Stimulated activated naive CD4-positive, alpha-beta T cell treated with Interleukin-2 at 50 U/mL for 16 hours (primary cell): Measurements from ENCODE around the gene APBB1.
A peak's percentile ranks its signal among the peaks of the same experiment; 100 is the strongest.
"Not testable (repeated sequence)": the region's sequence is repeated elsewhere in the genome, so short reads cannot be mapped to it uniquely, and the experiment has no call there.

Source experiments
- DNase-seq: peaks from one replicate; lab custom pipeline; 2025; lab: John Stamatoyannopoulos, UW

The APBB1 gene

DNA sequence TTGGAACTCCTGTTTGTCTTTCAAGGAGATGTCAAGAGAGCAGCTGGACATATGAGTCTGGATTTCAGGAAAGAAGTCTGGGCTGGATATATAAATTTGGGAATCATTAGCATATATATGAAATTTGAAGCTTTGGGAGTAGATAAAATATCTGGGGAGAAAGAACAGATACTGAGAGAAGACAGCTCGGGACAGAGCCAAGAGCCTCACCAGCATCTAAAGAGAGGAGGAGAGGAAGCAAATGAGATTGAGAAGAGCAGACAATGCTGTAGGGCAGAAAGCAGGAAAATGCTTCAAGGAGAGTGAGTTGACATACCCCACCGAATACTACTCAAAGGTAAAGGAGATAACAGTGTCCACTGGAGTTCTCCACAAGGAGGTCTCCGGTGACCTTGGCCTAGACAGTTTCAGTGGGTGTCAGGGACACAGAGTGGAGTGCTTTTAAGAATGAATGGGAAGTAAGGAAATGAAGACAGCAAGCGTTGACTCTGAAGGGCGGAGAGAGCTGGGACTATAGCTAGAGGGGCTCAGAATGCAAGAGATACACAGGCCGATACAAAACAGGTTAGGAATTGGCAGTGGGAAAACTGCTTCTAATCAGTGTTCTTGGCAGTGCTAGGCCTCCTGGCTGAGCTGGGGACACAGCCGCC lies 862 bp downstream of the APBB1 start:
- DNase-seq: no peak

DNA sequence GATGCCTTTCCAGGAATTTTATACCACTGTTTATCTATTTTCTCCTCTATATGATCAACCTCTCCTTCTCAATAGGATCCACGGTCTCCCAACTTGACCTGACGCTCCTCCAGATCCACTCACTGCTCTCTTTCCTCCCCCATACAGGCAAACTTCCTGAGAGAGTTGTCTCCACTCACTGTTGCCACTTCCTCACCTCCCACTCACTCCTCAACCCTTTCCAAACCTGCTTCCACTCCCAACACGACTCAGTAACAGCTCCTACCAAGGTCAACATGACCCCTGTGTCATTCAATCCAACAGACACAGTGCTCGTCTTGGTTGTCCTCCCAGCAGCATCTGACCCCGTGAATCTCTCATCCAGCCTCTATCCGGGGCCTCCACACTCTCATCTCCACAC lies 3.1 kb downstream of the APBB1 start:
- no peak for DNase-seq

DNA sequence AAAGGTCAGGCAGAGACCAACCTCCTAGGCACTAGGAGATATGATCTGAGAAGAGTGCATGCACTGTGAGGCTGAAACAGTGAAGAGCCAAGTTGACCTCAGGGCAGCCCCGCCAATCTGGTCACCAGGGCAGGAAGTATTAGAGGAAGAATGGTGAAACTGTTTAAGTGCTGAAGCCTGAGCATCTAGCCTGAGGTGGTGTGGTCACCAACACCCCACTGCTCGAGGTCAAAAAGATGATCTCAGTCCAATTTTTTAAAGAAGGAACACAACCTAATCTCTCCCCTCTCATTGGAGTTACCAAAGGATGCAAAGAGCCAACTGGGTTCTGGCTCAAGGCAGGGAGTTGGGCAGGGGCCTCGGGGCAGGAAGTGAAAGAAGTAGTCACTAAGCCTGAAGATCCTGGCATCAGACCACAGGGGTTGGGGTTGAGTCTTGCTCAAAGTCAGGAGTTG lies 4.0 kb downstream of the APBB1 start:
- DNase-seq: no peak

DNA sequence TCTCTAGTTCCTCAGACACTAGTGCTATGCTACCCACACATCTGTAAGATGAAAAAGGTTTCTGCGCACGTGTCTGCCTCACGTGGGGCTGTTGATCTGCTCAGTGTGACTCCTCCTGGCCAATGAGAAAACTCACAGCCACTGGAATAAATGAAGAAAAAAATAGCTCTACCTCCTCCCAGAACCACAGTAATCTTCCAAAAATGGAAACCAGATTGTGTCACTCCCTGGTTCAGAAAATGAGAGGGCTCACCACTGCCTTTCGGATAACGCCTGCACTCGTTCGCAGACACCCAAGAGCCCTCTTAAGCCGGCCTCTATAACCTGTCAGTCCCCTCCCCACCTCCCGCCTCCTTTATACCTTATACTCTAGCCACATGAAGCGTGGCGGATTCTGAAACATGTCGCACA lies 5.1 kb downstream of the APBB1 start:
- peak; percentile 46 for DNase-seq

DNA sequence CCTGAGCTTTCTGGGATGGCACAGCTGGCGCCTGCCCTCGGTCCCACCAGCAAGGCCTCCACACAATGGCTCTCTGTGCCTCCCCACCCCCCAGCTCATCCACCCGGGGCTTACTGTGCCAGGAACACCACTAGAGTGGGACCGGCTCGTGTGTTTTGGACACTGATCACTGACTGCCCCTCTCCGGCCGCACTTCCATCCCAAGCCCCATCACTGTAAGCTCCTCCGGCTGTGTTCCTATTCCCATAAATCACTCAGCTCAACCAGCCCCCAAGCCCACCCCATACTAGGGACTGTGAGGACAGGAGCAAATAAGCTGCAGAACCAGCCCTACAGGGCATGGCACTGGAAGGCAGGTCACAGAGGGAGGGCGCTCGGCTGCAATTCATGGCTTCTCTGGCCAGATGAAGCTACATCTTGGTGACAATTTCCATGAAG lies 7.3 kb downstream of the APBB1 start:
- DNase-seq: no peak

DNA sequence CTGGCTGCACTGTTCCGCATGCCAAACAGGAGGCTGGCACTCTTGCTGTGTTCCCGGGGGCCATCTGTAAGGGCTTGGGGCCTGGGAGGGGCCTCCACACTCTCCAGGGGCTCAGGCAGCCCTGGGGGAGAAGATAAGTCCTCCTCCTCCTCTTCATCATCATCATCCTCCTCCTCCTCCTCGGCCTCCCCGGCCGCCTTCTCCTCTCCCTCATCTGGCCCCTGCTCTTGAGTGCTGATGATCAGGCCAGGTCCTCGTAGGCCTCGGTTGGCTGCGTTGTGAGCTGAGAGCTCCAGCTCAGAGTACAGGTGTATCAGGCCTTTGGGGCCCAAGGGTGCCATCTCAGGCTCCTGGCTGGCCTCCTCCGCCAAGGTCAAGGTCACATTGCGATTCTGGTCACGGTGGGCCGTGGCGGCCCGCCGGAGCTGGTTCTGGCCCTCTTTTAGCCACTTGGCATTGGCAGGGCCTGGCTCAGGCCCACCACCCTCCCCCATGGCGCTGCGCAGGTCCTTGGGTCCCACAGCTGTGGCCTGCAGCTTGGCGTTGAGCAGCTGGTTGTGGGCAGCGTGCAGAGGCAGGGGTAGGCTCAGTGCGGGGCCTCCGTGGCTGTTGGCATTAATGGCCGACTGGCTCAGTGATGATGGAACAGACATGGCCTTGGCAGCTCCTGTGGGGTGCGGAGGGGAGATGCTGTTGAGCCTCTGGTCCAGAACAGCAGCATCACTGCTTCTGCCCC lies 8.0 kb downstream of the APBB1 start:
- DNase-seq: no peak

DNA sequence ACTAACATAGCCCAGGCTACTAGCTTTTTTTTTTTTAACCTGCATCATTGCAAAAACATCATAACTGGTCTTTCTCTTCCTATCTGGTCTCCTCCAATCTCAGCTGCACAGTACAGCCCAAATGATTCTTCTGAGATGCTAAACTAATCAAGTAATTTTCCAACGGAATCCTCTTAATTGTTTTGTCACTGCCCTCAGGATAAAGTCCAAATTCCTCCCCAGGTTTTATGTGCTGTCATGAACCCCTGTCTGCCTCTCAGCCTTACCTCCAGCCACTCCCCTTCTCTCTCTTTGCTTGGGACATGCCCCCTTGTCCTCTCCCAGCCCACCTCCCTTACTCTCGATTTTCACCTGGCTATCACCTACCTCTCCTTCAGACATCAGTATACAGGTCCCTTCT lies 12.5 kb downstream of the APBB1 start:
- no peak for DNase-seq

DNA sequence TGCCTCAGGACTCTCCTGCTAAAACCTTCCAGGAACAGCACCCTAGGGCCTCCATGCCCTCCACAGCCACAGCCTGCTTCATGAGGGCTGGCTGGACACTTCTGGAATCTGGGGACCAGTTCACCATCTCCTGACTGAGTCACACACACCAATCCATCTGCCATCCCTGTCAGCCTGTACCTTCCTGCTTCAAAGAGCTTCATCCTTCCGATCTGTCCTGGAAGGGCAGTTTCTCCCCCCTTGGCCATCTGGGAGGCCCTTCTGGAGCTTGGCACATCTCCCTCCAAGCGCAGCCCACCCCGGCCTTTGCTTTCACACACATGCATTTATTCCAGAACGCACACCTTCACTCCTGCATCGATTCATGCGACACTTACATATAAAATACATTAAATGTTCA lies 13.0 kb downstream of the APBB1 start:
- no peak for DNase-seq

DNA sequence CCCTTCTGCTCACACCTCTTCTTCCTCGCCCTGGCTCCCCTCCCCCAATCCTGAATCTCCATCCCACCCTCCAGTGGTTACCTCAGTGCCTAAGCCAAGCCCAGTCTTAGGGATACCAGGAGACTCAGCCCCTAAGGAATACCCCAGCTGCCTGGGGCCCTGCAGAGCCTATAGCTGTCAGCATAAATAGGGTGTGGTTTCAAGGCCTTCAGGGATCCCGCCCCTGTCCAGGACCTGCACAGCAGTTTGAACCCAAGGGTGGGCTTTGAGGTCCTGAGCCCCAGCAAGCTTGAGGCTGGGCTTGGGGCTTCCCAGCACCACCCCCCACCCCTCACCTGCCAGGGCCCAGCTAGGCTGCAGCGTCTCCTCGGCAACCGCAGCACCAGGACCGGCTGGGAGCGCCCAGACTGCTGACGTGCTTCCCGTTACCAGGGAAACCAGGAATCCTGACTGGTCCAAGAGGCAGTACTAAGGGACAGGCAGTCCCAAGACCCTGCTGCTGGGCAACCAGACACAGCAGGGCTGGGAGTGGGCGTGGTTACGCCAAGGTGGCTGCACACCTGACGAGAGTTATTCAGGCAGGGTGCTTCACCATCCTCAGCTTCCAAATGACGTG lies 13.7 kb downstream of the APBB1 start:
- DNase-seq: no peak

DNA sequence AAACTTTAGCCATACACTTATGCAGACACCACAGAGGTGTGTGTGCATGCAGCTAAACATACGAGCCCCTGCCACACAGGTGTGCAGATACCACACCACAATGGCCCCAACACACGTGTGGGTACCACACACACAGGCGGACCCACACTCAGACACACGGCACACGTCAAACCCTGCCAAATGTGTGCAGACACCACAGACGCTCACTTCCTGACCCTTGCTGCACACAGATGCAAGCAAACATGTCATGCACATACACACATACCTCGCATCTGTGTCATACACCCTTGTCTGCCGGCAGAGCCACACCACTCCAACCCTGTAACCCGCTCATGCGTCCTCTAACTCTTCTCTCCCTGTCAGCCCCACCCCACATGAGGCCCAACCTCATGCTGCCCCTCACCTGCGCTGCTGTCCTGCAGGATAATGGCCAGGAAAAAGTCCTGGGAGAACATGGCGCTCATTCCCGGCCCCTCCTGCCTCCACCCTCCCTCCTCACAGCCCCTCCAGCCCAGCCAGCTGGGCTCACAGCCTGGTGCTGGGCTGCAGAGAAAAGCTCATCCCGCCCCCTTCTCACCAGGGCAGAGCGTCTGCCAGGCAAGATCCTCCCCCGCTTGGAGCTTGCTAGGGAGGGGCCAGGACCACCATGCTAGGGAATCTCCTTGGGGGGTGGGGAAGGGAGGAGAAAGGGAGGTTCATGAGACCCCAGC lies 14.4 kb downstream of the APBB1 start:
- DNase-seq: no peak

DNA sequence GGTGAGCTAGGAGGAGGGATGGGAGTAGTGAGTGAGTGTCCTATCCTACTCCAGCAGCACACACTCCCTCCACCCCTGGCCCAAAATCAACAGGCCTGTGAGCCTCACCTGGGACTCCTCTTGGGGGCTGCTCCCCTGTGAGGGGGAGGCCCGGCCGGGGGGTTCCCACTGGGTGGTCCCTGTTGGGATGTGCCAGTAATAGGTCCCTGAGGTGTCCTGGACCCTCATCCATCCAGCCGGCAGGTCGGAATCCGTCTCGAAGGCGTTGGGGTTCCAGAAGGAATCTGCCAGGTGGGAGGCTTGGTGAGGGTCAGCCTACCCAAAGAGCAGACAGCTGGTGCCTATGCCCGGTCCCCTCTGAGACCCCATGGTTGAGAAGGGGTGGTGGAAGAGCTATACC lies 15.4 kb downstream of the APBB1 start:
- no peak for DNase-seq

DNA sequence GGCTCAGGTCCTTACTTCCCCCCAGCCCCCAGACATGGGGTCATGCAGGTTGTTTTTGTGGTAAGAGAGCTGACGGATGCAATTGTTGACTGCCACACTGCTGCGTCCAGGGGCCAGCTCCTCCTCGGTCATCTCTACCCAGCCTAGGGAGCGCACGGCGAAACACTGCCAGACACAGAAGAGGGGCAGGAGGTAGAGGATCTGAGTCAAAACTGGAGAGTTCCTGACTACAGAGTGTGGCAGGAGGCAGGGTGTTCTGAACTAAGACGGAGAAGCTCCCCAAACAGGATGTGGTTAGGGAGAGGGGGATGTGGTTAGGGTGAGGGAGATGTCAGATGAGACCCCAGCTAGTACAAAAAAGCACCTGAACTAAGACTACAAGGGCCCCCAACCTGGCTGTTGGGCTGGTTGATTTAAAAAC lies 16.3 kb downstream of the APBB1 start:
- DNase-seq: peak; percentile 36

DNA sequence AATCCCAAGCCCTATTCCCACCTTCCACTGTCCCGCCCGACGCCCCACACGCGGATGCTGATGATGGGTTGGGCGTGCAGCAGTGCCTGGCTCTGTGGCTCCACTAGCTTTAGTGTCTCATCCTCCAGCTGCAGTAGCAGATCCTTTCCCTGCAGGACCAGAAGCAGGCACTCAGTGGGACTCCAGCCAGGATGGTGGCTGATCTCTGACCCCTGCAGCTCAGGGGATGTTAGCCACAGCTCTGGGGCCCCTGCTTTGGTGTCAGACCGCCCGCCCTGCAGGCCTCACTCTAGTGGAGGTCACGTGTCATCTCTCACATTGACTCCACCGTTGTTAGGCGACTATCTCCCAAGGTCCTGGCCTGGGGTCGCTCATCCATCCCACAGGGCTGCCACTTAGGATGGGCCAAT lies 16.8 kb downstream of the APBB1 start:
- no peak for DNase-seq

DNA sequence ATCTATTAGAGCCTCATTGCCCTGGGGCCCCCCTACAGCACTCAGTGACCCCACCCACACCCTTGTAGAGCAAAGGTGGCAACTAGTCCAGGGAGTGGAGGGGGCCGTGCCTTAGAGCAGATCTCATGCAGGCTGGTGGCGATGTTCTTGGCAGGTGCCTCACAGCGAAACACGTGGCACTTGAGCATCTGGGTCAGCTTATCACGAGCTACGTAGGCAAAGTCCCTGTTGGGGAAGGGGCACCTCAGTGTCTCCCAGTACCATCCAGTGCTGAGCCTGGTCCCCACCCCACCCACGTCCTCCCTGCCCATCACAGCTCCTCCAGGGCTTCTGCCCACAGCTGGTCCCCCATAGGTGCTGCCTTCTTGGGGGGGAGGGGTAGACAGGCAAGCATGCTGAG lies 17.4 kb downstream of the APBB1 start:
- DNase-seq: no peak

DNA sequence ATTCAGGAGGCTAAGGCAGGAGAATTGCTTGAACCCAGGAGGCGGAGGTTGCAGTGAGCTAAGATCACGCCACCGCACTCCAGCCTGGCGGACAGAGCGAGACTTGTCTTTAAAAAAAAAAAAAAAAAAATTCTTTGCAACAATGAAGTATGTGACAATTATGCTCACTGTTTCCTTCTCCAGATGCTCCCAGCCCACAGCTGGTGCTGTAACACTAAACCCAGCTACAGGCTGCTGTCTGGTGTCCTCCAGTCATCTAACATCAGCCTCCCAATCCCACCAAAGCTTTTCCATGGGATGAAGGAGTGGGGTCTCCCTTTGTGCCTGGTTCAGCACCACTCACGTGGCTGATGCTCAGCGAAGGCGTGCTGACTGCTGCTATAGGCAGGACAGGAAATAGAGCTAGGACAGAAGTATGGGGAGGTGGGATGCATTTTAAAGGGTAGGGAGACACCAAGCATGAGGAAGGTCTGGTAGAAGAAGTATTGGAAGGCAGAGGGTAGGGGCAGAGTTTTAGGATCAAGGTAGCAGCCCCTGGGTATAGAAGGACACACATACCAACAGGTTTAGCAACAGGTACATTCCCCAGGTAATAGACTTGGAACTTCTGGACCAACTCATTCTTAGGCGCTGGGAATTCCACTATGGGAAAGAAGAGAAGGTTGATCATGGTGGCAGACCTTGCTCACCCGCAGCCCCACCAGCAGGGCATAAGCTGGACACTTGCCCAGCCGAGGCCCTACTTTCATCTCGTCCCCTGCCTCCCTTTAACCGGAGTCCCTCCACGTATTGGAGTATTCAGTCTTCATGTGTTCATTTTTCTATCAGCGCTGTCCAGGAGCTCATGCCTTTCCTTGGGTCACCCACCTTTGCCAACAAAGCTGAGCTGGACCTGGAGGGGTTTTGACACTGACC lies 18.2 kb downstream of the APBB1 start:
- no peak for DNase-seq

DNA sequence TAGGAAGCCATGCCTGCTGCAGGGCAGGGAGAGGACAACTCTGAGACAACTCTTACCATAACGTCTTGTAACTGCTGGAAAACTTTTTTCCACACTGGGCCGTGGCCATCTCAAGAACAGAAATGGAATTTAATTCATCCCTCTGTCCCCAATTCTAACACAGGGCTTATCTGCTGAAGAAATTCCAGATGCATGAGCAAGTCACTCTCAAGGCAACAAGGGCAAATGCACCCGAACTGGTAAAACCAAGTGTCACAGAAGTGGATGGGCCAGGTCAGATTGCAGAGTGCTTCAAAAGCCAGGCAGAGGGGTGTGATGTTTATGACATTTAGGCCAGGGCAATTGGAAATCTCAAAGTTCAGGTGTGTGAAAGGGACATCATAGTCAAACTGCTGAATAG lies 21.3 kb downstream of the APBB1 start:
- DNase-seq: no peak

DNA sequence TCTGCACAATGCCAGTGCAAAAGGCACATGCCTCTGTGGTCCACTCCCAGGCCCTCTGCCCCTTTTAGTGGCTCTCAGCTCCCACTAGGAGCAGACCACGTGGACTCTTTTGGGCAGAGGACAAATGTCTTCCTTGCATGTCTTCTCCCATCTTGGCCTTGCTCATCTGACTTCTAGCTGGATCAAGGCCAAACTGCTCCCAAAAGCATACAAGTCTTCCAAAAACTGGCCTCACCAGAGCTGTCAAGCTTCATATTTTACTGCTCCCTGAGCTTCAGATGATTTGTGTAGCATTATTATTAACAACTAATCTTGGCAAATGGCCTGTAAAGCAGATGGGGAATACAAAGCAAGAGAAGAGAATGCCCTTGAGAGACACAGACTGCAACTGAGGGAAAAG lies 21.7 kb downstream of the APBB1 start:
- no peak for DNase-seq

DNA sequence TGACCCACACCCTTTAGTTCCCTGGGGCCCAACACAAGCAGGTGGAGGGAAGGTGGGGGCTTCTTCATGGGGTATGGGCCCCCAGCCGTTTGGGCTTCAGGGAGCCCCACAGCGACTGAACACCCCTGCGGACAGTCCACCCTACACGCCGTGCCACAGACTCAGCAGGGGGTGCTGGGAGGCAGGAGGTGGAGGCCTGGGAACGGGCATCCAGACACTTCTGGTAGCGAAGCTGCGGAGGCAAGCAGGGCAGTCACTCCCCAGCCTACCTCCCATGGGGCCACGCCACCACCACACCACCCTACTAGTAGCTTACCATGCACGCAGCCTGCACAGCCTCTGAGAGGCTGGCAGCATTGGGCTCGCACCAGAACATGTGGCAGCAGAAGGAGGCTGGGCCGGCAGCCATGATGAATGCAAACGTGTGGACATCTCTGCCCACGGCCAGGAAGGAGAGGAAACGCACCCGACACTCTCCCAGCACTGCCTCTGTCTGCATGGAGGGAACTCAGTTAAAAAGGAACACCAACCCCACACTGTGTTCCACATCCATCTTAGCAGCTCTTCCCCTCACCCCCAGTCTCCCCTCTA lies 23.3 kb downstream of the APBB1 start:
- no peak for DNase-seq

DNA sequence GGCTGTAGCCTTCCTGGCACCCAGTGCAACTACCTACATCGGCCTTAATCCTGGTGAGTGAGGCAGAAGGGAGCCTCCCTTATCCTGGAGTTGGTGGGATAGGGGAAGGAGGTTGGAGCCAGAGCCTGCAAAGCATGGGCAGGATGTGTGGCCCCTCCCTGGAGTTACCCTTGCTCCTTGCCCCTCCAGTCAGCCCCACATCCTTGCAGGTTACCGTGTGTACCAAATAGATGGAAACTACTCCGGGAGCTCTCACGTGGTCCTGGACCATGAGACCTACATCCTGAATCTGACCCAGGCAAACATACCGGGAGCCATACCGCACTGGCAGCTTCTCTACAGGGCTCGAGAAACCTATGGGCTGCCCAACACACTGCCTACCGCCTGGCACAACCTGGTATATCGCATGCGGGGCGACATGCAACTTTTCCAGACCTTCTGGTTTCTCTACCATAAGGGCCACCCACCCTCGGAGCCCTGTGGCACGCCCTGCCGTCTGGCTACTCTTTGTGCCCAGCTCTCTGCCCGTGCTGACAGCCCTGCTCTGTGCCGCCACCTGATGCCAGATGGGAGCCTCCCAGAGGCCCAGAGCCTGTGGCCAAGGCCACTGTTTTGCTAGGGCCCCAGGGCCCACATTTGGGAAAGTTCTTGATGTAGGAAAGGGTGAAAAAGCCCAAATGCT lies 24.8 kb downstream of the APBB1 start:
- DNase-seq: no peak

DNA sequence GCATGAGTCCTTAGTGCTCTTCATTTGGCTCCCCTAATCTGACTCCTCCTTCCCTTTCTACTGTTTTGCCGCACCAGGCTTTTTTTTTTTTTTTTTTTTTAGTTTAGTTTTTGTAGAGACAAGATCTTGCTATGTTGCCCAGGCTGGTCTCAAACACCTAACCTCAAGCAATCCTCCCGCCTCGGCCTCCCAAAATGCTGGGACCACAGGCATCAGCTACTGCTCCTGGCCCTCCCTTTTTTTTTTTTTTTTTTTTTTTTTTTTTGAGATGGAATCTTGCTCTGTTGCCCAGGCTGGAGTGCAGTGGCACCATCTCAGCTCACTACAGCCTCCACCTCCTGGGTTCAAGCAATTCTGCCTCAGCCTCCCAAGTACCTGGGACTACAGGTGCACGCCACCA lies 26.6 kb downstream of the APBB1 start:
- not testable (repeated sequence) for DNase-seq
